ENCODE data around the gene EEF2K. TPM values are rescaled to one million over a fixed set of nuclear protein-coding genes. Genes with fewer than 3 reads are reported as not detected.

The EEF2K gene
- total RNA-seq, 1 experiment from 2014 or later = 31.0 TPM

- TF ChIP-seq SIN3A (IDR thresholded peaks at IDR 0.05; ENCODE audit: low read depth) (no peak), YY1 (IDR thresholded peaks at IDR 0.05; ENCODE audit: extremely low read depth, insufficient replicate concordance, low read depth, low read length) (no peak), CTCF (IDR thresholded peaks at IDR 0.05 in 2 of 3, conservative IDR thresholded peaks at IDR 0.05 in 1 of 3; ENCODE audit: borderline replicate concordance in 1 of 3, insufficient read depth in 1 of 3, low read depth in 2 of 3, low read length in 2 of 3) (no peak), EZH2phosphoT487 (IDR thresholded peaks at IDR 0.05; ENCODE audit: borderline replicate concordance) (no peak), FOSL1 (IDR thresholded peaks at IDR 0.05; ENCODE audit: low read depth) (no peak), TCF7L2 (IDR thresholded peaks at IDR 0.05; ENCODE audit: borderline replicate concordance, extremely low read depth, insufficient read depth, insufficient read length) (no peak), EZH2 (IDR thresholded peaks at IDR 0.05) (no peak), ELF1 (IDR thresholded peaks at IDR 0.05; ENCODE audit: borderline replicate concordance, low read depth) (no peak), JUND (IDR thresholded peaks at IDR 0.05) (no peak), ATF3 (IDR thresholded peaks at IDR 0.05) (no peak), CBX3 (IDR thresholded peaks at IDR 0.05; ENCODE audit: low read depth) (no peak), SP1 (IDR thresholded peaks at IDR 0.05; ENCODE audit: low read depth) (no peak)
These were observed 61.7 kb downstream of the EEF2K start (continued) for GRCh38 chr16:22267764-22268163.

GRCh38 chr16:22270525-22270924 lies 64.4 kb downstream of the EEF2K start:
- ATAC-seq (no peak), DNase-seq (ENCODE audit: low read depth, low spot score) (no peak)
- no peak overlapping the region for H3K9ac ChIP-seq (ENCODE audit: low read length)
- H3K79me2 ChIP-seq (ENCODE audit: insufficient read depth, low read length) = no peaks in the 10 kb centered on the region
- H2AFZ ChIP-seq (ENCODE audit: low read depth, low read length, poor library complexity, severe bottlenecking) = no peak overlapping the region
- no peaks in the 10 kb centered on the region for H3K9me2 ChIP-seq (ENCODE audit: insufficient read depth)
- intact Hi-C loops (cut with micrococcal nuclease) = loop anchor here (2.0 kb wide), 1 partner anchor 20 kb away; no protein-coding TSS in a partner anchor
- H3K4me1 ChIP-seq (ENCODE audit: control insufficient read depth in 1 of 2, insufficient read depth in 2 of 2, low read length in 2 of 2) = no peaks in the 10 kb centered on the region
- H3K27me3 ChIP-seq (ENCODE audit: insufficient read depth, low read length) = no peaks in the 10 kb centered on the region
- no peak overlapping the region for H3K27ac ChIP-seq (ENCODE audit: low read depth, low read length)
- no peak overlapping the region for H3K4me3 ChIP-seq (replicated peaks in 1 of 2; ENCODE audit: low read depth in 1 of 2, low read length in 2 of 2)
- H4K20me1 ChIP-seq (ENCODE audit: insufficient read depth) = no peaks in the 10 kb centered on the region
- BruUV-seq (replicated peaks) = no TSS peak
- CTCF ChIA-PET = no interaction called here
- H3K36me3 ChIP-seq (ENCODE audit: control insufficient read depth in 1 of 2, insufficient read depth in 2 of 2, low read length in 2 of 2) = peaks cover 5 to 12% of the 10 kb centered on the region in 2 experiments; a peak in 3 of 4 replicates
- RAD21 ChIA-PET (ENCODE audit: low non-redundant PET in 1 of 2, low total read pairs in 2 of 2, uncharacterized antibody in 2 of 2, unreplicated experiment in 2 of 2) = no interaction called here
- no peak overlapping the region for H3K4me2 ChIP-seq (ENCODE audit: low read length)
- no peaks in the 10 kb centered on the region for H3K9me3 ChIP-seq (ENCODE audit: control insufficient read depth in 1 of 2, insufficient read depth in 1 of 2, low read depth in 1 of 2, low read length in 2 of 2)
- POLR2A ChIA-PET = no interaction called here
- TF ChIP-seq JUND (IDR thresholded peaks at IDR 0.05) (no peak), SP1 (IDR thresholded peaks at IDR 0.05; ENCODE audit: low read depth) (no peak), EZH2phosphoT487 (IDR thresholded peaks at IDR 0.05; ENCODE audit: borderline replicate concordance) (no peak), YY1 (IDR thresholded peaks at IDR 0.05; ENCODE audit: extremely low read depth, insufficient replicate concordance, low read depth, low read length) (no peak), ZBTB33 (IDR thresholded peaks at IDR 0.05; ENCODE audit: extremely low read depth, insufficient replicate concordance, low read length) (no peak), RAD21 (IDR thresholded peaks at IDR 0.05; ENCODE audit: low read depth) (no peak), CEBPB (IDR thresholded peaks at IDR 0.05; ENCODE audit: low read depth) (no peak), POLR2AphosphoS5 (IDR thresholded peaks at IDR 0.05; ENCODE audit: low read depth, low read length) (no peak), REST (IDR thresholded peaks at IDR 0.05; ENCODE audit: low read depth) (no peak), EZH2 (IDR thresholded peaks at IDR 0.05) (no peak)
